B cell (primary cell): Measurements from ENCODE around the gene TMED7. TPM values are rescaled to one million over a fixed set of nuclear protein-coding genes. Genes with fewer than 3 reads are reported as not detected.

Experiments used
- ATAC-seq: fragments of 200-7000 bp; cut with Tn5 transposase; one replicate; pipeline ENCODE4 v1.10.0; 2021; ENCODE audit warnings: low read depth, mild to moderate bottlenecking, moderate number of reproducible peaks, moderate library complexity
- CTCF ChIA-PET: fragments of 350-600 bp; sonication (Branson Sonifier 250); formaldehyde crosslinking; loops from one replicate; lab custom pipeline; 2021; ENCODE audit warnings: antibody characterized with exemption, inconsistent platforms; lab: Charles Lee
- POLR2A ChIA-PET: fragments of 350-600 bp; sonication (Branson Sonifier 250); formaldehyde crosslinking; loops from one replicate; lab custom pipeline; 2021; ENCODE audit warnings: antibody characterized with exemption; lab: Charles Lee
- DNase-seq: peaks from one replicate; pipeline ENCODE4 v3.0.0; 2013
- H2AFZ ChIP-seq: 2 replicates; pipeline ENCODE4 v1.6.1; 2012; ENCODE audit warnings: mild to moderate bottlenecking, low read depth, low read length; ENCODE audit not compliant: insufficient read depth, poor library complexity, severe bottlenecking
- H3K27ac ChIP-seq, 2 donors: 1 replicate in 1 of 2; 2 replicates in 1 of 2; pipeline ENCODE4 v1.5.1; 2012 to 2013; ENCODE audit warnings: low read length in 2 of 2, mild to moderate bottlenecking in 2 of 2, moderate library complexity in 1 of 2
- H3K27me3 ChIP-seq, 4 experiments: fragments of 200-600 bp in 1 of 4; sonication (generic) in 1 of 4; replicated peaks in 1 of 4; 1 replicate in 2 of 4; 2 replicates in 2 of 4; pipeline versions ENCODE4 v1.6.1 to v1.7.0; 2013 to 2016; ENCODE audit warnings: low read length in 3 of 4, mild to moderate bottlenecking in 2 of 4, mixed read lengths in 1 of 4, moderate library complexity in 1 of 4; ENCODE audit not compliant: insufficient read depth in 4 of 4, control insufficient read depth in 3 of 4; ENCODE audit errors: control extremely low read depth in 1 of 4
- H3K36me3 ChIP-seq, 2 experiments: replicated peaks in 1 of 2; 1 replicate in 1 of 2; 2 replicates in 1 of 2; pipeline versions ENCODE4 v1.6.1 to v1.7.1; 2013; ENCODE audit warnings: low read length in 1 of 2; ENCODE audit not compliant: insufficient read depth in 2 of 2, control insufficient read depth in 1 of 2; ENCODE audit errors: control extremely low read depth in 1 of 2, extremely low read depth in 1 of 2
- H3K4me1 ChIP-seq, 2 donors: fragments of 200-600 bp in 1 of 2; sonication (generic) in 1 of 2; 1 replicate in 1 of 2; 2 replicates in 1 of 2; pipeline versions ENCODE4 v1.5.1 to v1.6.1; 2013 to 2017; ENCODE audit warnings: low read length in 2 of 2; ENCODE audit not compliant: control insufficient read depth in 2 of 2, insufficient read depth in 2 of 2
- H3K4me2 ChIP-seq: replicated peaks from 2 replicates; pipeline ENCODE3; 2012; ENCODE audit warnings: mild to moderate bottlenecking, low read depth, low read length; ENCODE audit not compliant: poor library complexity, severe bottlenecking
- H3K4me3 ChIP-seq, 5 experiments: fragments of 200-600 bp in 1 of 5; sonication (generic) in 1 of 5; 1 replicate in 3 of 5; 2 replicates in 2 of 5; pipeline versions ENCODE4 v1.5.1 to v1.7.0; 2011 to 2016; ENCODE audit warnings: low read length in 4 of 5, mild to moderate bottlenecking in 4 of 5, low read depth in 2 of 5, control low read depth in 1 of 5, moderate library complexity in 1 of 5; ENCODE audit not compliant: insufficient read depth in 1 of 5; ENCODE audit errors: control extremely low read depth in 1 of 5, extremely low read depth in 1 of 5
- H3K79me2 ChIP-seq: fragments of 200-600 bp; sonication (generic); one replicate; pipeline ENCODE4 v1.6.0; 2016; ENCODE audit warnings: low read length; ENCODE audit not compliant: control insufficient read depth, insufficient read depth
- H3K9ac ChIP-seq: fragments of 200-600 bp; sonication (generic); 2 replicates; pipeline ENCODE4 v1.6.1; 2017; ENCODE audit warnings: mild to moderate bottlenecking, low read length, moderate library complexity
- H3K9me3 ChIP-seq, 3 donors: one replicate each; pipeline versions ENCODE4 v1.6.1 to v1.7.1; 2013; ENCODE audit warnings: low read length in 2 of 3; ENCODE audit not compliant: control insufficient read depth in 2 of 3, insufficient read depth in 1 of 3; ENCODE audit errors: control extremely low read depth in 1 of 3
- H4K20me1 ChIP-seq: 2 replicates; pipeline ENCODE4 v1.6.0; 2012; ENCODE audit warnings: mild to moderate bottlenecking, low read length; ENCODE audit not compliant: insufficient read depth, control insufficient read depth, poor library complexity, severe bottlenecking
- H3K27ac Mint-ChIP-seq: one replicate; pipeline ENCODE4 v1.8.0; 2021; ENCODE audit warnings: mixed read lengths
- H3K27me3 Mint-ChIP-seq: one replicate; pipeline ENCODE4 v1.8.0; 2021; ENCODE audit warnings: mixed read lengths
- H3K4me1 Mint-ChIP-seq: one replicate; pipeline ENCODE4 v1.8.0; 2021; ENCODE audit warnings: mixed read lengths
- H3K4me3 Mint-ChIP-seq: one replicate; pipeline ENCODE4 v1.8.0; 2021; ENCODE audit warnings: mixed read lengths
- H3K9me3 Mint-ChIP-seq: one replicate; pipeline ENCODE4 v1.8.0; 2022; ENCODE audit warnings: mixed read lengths; ENCODE audit not compliant: insufficient read depth
- EZH2 ChIP-seq: IDR thresholded peaks from 2 replicates; pipeline ENCODE4 v1.6.1; 2012; ENCODE audit warnings: borderline replicate concordance, low read depth, mild to moderate bottlenecking, moderate library complexity, low read length; ENCODE audit not compliant: insufficient read depth, poor library complexity, severe bottlenecking
- WGBS: methylation state at CpG from one replicate; pipeline ENCODE4 v1.1.5; 2013; ENCODE audit warnings: missing lambda C conversion rate; ENCODE audit not compliant: insufficient coverage; 5-methylcytosine and 5-hydroxymethylcytosine counted together
- intact Hi-C: fragments of 100-400 bp; cut with micrococcal nuclease; formaldehyde crosslinking; loops from one replicate; pipeline ENCODE4 v1.10.0; 2022
- polyA plus RNA-seq: library from polyadenylated mRNA; depleted of rRNA; stranded (reverse); fragments of >200 nt; gene quantifications from 2 replicates; pipeline ENCODE4 v1.2.3, GENCODE V29; 2012
- total RNA-seq, 2 donors: library from RNA; stranded (reverse); fragments of 120-200 nt in 1 of 2; gene quantifications; 1 replicate in 1 of 2; 2 replicates in 1 of 2; pipeline versions ENCODE4 v1.2.3 to v1.2.4, GENCODE V29; 2013 to 2022
- TF ChIP-seq, protein P1 (sequence below): fragments of 200-600 bp; IDR thresholded peaks from one replicate; pipeline ENCODE4 v1.8.0; 2022; ENCODE audit warnings: antibody characterized with exemption, mild to moderate bottlenecking

Gene TMED7
- total and polyA plus RNA-seq, 2 donors (not counting 1 experiment from before 2014, with no cell fraction given): 17.3 to 40.4 TPM

DNA sequence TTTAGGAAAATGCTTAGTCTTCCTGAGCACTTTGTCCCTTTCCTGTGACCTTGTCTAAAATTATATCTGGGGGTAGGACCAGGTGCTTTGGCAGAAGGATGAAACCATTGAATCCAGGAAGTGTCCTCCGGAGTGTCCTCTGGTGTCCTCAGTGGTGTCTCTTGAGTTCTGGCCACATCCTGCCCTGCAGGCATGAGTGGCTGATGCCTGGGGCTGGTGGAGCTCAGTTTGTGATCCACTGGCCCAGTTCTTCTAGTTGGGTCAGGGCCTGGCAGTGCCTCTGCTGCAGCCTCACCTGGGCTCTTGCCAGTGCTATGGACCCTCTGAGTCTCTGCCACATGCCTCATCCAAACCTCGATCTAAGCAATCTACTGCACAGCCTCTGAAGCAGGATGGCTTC, 14.4 kb upstream of the TMED7 start:
- ATAC-seq (no peak), DNase-seq (no peak)
- Mint-ChIP-seq H3K9me3 (no peaks in the 10 kb centered on the region), H3K4me3 (no peak overlapping the region), H3K4me1 (no peaks in the 10 kb centered on the region), H3K27ac (no peak overlapping the region), H3K27me3 (peaks cover 37% of the 10 kb centered on the region)
- Histone ChIP-seq H3K9me3 (no peaks in the 10 kb centered on the region), H3K9ac (no peak overlapping the region), H3K79me2 (no peaks in the 10 kb centered on the region), H3K4me2 (no peak overlapping the region), H3K4me1 (no peaks in the 10 kb centered on the region), H3K4me3 (no peak overlapping the region), H3K27me3 (peaks cover 0 to 21% (median 13%) of the 10 kb centered on the region in 4 experiments), H4K20me1 (no peaks in the 10 kb centered on the region), H2AFZ (no peak overlapping the region), H3K36me3 (no peaks in the 10 kb centered on the region), H3K27ac (no peak overlapping the region)
- no peak for TF ChIP-seq EZH2
- TF ChIP-seq, protein P1, sequence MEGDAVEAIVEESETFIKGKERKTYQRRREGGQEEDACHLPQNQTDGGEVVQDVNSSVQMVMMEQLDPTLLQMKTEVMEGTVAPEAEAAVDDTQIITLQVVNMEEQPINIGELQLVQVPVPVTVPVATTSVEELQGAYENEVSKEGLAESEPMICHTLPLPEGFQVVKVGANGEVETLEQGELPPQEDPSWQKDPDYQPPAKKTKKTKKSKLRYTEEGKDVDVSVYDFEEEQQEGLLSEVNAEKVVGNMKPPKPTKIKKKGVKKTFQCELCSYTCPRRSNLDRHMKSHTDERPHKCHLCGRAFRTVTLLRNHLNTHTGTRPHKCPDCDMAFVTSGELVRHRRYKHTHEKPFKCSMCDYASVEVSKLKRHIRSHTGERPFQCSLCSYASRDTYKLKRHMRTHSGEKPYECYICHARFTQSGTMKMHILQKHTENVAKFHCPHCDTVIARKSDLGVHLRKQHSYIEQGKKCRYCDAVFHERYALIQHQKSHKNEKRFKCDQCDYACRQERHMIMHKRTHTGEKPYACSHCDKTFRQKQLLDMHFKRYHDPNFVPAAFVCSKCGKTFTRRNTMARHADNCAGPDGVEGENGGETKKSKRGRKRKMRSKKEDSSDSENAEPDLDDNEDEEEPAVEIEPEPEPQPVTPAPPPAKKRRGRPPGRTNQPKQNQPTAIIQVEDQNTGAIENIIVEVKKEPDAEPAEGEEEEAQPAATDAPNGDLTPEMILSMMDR: no peak
- 82% methylated on average over 1 of the region's 2 CpGs for WGBS
- CTCF ChIA-PET: interaction anchor here (1.4 kb wide), 1 partner anchor 428 kb away, joined by 6 read pairs; no protein-coding TSS in a partner anchor
- POLR2A ChIA-PET: no interaction called here
- intact Hi-C loops: no loop called here

DNA sequence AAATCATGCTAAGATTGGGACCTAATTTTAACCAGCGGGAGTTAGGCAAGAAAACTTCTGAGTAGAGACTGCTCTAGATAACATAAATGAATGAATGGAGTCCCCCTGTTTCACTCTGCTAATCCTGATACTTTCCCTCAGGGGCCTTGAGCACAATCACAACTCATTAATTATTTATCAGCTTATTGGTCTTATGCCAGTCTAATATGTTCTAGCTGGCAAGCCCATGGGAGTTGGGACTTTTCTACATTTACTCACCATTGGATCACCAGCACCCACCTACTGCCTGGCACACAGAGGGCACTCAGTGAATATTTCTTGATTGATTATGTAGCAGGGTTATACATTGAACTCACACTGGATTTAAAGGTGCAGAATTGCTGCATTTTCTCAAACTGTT, 13.5 kb upstream of the TMED7 start:
- DNase-seq (no peak), ATAC-seq (no peak)
- Histone ChIP-seq H3K9ac (no peak overlapping the region), H3K27ac (no peak overlapping the region), H4K20me1 (no peaks in the 10 kb centered on the region), H3K27me3 (peaks cover 0 to 19% (median 10%) of the 10 kb centered on the region in 4 experiments), H3K9me3 (no peaks in the 10 kb centered on the region), H2AFZ (no peak overlapping the region), H3K79me2 (no peaks in the 10 kb centered on the region), H3K4me1 (peaks cover 2 to 3% of the 10 kb centered on the region in 2 donors), H3K4me3 (no peak overlapping the region), H3K36me3 (no peaks in the 10 kb centered on the region), H3K4me2 (no peak overlapping the region)
- ChIA-PET CTCF (no interaction called here), POLR2A (no interaction called here)
- intact Hi-C loops: no loop called here
- WGBS: no CpG with 5 or more reads among the region's 1 CpG
- H3K4me3 Mint-ChIP-seq: no peak overlapping the region
- H3K27ac Mint-ChIP-seq: no peak overlapping the region
- peaks cover 4% of the 10 kb centered on the region for H3K4me1 Mint-ChIP-seq
- peaks cover 30% of the 10 kb centered on the region for H3K27me3 Mint-ChIP-seq
- TF ChIP-seq, protein P1: no peak
- no peak for TF ChIP-seq EZH2
- H3K9me3 Mint-ChIP-seq: no peaks in the 10 kb centered on the region
